NCI-H2081 (cell line): Measurements from ENCODE around the gene SCYGR2.
"Not testable (repeated sequence)": the region's sequence is repeated elsewhere in the genome, so short reads cannot be mapped to it uniquely, and the experiment has no call there.

Source experiments
- DNase-seq, 2 experiments: peaks; one replicate each; lab custom pipeline; 2025; lab: John Stamatoyannopoulos, UW

The SCYGR2 gene, protein sequence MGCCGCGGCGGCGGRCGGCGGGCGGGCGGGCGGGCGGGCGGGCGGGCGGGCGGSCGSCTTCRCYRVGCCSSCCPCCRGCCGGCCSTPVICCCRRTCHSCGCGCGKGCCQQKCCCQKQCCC

DNA sequence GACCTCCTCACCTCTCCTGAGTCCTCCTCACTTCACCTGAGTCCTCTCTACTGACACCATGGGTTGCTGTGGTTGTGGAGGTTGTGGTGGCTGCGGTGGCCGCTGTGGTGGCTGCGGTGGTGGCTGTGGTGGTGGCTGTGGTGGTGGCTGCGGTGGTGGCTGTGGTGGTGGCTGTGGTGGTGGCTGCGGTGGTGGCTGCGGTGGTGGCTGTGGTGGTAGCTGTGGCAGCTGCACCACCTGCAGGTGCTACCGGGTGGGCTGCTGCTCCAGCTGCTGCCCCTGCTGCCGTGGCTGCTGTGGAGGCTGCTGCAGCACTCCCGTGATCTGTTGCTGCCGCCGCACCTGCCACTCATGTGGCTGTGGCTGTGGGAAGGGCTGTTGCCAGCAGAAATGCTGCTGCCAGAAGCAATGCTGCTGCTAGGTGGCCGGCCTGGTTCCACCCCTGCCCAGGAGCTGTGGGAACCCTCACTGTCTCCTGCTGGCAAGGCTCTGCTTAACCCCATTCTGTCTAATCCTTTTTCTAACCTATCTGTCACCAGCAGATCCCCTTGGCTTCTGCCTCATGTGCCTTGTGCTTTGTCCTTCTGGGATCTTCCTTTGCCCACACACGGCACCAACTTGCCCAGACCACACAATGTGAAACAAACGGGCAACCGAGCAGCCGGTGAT, at the start of gene SCYGR2:
Gene SCYGR2, plus strand, starts transcription at position 59 of the 669 bp plus-strand sequence. Its CDS starts 0 bp downstream, at position 59.
- DNase-seq, result not testable (repeated sequence)

DNA sequence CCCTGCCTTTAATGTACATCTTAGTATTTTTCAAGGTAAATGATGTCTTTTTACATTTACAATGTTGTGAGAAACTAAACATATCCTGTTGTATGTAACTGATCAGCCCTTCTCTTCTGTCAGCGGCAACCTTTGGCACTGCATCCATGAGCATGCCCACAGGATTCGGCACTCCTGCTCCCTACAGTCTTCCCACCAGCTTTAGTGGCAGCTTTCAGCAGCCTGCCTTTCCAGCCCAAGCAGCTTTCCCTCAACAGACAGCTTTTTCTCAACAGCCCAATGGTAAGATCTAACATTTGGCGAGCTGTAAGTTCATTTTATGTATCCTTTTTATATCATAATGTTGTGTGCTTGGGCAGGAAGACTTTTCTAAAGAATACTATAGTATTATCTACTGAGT, 46.9 kb upstream of the SCYGR2 start:
- no peak for DNase-seq

DNA sequence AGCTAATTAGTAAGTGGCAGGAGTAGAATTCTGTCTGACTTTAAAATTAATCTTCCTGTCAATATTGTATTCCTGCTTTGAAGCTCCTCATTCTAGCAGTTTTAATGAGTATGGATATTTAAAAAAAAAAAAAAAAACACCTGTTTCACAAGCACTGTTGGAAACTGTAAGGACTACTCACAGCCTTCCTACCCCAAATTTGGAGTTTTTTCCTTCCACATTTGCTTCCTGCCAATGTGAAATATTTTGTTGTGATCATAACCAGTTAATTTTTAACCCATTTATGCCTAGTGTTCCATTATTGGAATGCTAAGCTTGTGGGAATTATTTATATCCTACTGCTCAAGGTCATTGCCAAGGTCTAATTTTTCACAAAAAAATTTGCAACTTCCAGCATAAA, 36.1 kb upstream of the SCYGR2 start:
- DNase-seq, result no peak

DNA sequence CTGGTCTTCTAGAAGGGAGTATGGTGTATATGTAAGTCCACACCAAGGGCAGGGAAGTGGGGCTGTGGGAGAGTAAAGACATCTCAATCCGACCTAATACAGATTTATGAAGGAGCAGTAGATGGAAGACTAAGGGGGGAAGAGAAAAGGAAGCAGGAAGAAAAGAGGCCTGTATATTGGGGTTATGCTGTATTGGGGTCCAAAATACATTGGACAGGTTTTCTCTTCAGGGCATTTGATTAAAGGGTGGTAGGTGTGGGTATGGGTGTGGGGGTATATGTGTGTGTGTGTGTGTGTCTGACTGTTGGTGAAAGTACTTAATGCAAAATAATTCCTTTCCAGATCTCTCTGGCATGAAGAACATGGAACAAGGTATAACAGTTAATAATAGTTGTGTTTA, 33.6 kb upstream of the SCYGR2 start:
- DNase-seq, result no peak

DNA sequence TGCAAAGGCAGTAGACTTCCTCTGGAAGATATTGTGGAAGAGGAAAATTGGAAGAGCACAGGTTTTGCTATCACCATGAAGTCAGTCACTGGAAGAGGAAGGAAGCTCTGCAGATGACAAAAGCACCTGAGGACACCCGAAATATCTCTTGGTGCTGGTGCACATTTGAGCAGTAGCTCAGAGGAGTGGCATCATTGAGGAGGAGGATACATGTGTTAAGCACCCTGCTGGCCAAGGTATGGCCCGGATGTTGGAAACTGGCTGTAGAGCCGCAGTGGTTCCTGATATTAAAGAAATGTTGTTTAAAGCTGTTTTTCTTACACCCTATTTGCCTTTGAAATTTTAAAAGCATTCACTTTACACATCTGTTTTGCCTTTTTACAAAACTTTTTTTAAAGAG, 32.7 kb upstream of the SCYGR2 start:
- no peak for DNase-seq

DNA sequence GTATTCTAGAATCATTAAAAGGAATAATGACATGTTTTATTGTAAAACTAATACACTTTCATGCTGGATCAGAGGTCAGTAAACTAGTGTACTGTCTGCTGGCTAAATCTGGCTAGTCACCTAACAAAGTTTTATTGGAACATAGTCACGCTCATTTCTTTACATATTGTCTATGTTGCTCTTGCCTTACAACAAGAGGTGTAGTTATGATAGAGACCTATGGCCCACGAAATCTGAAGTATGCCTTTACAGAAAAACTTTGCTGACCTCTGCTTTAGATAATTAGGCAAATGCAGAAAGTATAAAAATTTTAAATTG, 29.9 kb upstream of the SCYGR2 start:
- DNase-seq, result no peak

DNA sequence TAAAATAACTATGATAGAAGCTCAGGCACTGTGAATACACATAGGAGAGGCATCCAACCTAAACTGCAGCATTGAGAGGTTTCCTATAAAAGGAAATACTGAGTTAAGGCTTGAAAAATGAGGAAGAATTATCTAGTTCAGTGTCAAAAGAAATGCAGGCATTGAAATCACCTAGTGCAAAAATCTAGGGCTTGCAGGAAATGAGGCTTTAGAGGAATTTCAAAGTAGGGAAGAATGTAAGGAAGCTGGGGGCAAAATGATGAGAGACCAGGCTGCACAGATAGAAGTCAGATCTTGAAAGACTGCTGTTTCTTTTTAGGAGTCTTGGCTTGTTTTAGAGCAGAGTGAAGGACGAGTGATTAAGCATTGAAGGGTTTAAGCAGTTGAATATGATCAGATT, 28.1 kb upstream of the SCYGR2 start:
- no peak for DNase-seq

DNA sequence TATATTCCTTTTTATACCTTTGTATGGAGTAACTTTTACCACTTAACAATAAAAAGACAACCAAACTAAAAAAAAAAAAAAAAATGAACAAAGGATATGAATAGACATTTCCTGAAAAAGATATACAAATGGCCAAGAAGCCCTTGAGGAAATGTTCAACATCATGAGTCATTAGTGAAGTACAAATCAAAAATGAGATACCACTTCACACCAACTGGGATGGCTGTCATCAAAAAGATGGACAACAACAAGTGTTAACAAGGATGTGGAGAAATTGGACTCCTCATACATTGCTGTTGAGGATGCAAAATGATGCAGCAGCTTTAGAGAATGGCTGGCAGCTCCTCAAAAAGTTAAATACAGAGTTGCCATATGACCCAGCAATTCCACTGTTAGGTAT, 22.6 kb upstream of the SCYGR2 start:
- no peak for DNase-seq

DNA sequence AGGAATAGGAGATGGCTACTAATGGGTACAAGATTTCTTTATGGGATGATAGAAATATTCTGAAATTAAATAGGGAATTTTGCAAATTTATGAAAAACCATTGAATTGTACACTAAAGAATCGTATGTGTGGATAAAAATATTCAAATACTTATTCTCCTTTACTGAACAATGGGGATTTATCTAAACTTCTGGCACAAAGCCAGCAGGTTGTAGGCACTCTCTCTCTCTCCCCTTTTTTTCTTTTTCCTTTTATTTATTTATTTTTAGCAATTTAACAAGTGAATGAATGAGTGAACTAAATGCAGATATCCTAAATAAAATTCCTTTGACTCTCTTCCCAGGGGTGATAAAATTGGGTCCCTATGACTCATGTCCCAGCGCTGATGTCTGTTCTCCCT, 21.9 kb upstream of the SCYGR2 start:
- no peak for DNase-seq

DNA sequence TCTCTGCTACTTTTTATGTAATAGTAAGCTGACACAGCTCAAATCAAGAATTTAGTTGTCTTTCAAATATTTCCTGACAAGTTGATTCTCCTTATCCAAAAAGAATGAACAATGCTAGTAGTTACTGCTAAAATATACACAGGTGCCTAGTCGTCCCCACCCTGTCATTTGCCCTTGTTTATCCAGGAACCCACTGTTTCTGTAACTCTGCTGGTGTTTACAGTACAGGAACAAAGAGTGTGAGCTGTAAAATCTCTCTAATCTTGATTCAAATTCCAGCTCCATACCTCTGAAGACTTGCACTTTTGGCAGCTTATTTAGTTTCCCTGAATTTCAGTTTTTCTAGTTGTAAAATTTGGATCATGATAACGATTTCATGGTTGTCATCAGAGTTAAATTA, 21.1 kb upstream of the SCYGR2 start:
- DNase-seq, result peak in 1 of 2 experiments; percentile 21

DNA sequence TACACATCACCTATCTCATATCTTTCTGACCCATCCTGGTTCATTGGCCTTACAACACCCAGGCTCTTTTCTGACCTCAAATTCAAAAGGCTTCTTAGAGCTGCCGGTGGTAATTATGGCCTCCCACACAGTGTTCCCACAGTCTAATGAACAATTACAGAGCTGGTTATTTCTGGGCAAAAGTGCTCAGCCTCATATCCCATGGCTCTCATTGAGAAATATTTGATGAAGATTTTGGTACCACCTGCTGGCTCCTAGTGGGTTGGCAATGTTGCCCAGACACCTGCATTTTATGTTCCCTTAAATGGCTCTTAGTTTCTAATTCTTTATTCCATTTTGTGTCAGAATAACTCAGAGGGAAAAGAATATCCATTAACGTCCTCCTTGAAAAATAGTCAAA, 20.1 kb upstream of the SCYGR2 start:
- DNase-seq, result no peak

DNA sequence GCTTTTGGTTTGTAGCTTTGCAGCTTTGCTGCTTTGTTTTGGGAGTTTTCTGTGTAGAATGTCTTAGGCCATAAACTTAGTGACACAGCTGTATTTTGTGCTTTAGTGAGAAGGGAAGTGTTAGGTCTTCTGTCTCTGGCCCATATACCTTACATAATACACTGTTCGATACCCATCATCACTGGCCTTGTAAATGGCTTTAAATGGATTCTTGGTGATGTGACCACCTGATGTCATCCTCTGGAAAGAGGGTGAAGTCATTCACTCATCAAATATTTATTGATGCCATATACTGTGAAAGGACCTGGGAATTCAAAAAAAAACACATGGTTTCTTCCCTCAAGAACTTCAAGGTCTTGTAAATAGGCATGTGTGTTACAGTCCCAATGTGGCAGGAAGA, 18.9 kb upstream of the SCYGR2 start:
- no peak for DNase-seq

DNA sequence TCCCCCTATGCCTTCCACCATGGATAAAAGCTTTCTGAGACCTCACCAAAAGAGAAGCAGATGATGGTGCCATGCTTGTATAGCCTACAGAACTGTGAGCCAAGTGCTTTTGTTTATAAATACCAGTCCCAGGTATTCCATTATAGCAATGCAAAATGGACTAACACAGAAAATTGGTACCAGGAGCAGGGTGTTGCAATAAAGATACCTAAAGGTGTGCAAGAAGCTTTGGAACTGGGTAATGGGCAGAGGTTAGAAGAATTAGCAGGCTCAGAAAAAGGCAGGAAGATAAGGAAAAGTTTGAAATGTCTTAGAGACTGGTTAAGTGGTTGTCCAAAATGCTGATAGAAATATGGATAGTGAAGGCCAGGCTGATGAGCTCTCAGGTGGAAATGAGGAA, 16.3 kb upstream of the SCYGR2 start:
- no peak for DNase-seq

DNA sequence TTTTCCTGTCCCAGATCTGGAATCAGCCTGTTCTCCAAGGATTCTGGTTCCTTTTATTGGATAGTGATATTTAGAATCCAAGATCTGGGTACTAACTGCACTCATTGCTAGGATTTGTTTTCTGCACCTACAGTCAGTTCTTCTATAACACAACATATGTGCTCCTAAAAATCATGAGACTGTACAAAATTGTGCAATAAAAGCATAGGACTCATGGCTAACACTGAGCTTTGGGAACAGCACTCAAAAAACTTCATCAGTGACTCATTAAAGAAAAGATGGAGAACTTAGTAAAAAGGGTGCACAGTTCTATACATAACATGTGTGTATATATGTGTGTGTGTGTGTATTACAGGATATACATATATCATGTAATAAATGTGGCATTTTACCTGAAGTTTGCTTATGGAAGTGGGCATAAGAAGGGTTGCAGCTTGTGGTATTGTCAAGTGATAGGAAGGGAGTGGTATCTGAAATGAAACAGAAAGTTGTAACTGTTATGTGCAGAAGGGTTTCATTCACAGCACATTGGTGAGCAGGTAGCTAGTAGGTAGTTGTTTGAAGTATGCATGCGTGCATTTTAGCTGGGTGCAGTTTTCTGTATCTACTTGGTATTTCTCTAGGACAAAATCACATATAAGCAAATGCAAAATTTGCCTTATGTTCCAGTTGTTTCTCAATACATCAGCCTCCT, 5.9 kb upstream of the SCYGR2 start:
- no peak for DNase-seq

DNA sequence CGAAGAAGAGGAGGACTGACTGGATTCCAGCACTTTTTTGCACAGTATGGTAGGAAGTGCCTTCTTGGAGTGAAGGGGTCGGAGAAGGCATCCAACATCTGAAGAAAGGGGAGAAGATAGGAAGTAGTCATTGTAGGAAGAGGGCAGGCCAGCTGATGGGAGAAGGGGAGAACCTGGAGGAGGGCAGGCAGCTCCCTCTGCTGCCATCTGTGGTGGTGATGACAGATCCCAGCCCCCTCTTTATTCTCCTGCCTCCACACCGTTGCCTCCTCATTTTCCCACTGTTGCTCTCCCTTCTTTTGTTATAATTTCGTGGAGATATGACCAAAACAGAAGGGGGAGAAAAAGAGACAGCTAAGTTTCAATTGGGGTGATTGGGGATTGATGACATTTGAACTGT, 2.9 kb upstream of the SCYGR2 start:
- no peak for DNase-seq

DNA sequence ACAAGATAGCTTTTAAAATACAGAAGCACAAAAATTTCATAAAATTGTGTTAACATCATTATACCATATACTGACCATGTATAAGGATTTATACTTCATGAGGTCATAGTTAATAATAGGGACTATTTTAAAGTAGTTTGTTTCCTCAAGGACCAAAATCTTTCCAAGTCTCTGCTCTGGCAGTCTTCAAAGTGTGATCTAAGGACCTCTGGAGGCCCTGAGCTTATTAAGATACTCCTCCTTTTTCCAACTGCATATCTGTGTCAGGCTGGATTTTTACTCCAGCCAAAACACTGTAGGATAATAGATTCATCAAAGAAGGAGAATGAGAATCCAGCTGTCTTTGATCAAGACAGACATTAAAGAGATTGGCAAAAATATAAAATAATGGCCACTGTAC, 1.7 kb upstream of the SCYGR2 start:
- DNase-seq, result no peak

DNA sequence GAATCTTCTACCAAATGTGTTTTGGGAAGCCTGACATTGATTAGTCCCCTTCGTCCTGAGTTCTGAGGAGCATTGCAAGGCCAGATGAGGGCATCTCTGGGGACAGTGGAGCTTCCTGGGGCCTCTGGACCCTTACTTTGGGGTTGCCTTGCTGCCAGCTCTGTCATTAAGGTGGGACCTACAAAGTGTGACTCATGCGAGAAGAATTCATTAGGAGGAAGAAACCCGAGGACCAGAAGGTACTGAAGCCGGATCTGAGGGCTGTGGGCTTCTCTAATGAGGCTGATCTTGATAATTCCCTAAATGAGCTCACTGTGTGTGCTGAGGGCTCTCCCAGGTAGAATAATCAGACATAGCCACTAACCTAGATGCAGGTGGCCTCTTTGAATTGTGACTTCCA, 695 bp upstream of the SCYGR2 start:
- DNase-seq, result no peak

DNA sequence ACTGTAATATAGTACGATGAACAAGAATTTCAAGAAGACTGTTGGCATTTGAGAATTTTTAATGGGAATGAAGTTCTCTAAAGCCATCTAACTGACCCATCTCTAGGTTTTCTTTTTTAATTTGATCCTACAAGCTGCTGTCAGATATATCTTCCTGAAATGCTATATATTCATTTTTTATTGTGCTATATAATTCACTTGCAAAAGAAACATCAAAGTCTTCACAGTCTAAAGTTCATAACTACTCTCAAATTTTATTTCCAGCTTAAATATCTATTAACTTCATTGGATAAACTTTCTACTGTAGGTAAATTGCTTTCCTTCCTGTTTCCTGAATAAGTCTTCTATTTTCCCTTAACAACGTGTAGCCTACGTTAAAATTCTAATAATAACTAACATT, 3.7 kb downstream of the SCYGR2 start:
- no peak for DNase-seq

DNA sequence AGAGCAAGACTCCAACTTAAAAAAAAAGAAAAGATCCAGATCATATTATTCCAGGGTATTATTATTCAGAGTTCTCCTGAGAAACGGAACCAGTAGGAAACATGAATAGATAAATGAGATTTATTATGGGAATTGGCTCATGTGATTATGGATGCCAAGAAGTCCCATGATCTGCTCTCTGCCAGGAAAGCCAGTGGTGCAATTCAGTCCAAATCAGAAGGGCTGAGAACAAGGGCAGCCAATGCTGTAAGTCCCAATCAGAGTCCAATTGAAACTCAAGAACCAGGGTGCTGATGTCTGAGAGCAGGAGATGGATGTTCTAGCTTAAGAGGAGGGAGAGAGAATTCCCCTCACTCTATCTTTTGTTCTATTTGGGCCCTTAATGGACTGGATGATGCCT, 7.8 kb downstream of the SCYGR2 start:
- DNase-seq, result no peak

DNA sequence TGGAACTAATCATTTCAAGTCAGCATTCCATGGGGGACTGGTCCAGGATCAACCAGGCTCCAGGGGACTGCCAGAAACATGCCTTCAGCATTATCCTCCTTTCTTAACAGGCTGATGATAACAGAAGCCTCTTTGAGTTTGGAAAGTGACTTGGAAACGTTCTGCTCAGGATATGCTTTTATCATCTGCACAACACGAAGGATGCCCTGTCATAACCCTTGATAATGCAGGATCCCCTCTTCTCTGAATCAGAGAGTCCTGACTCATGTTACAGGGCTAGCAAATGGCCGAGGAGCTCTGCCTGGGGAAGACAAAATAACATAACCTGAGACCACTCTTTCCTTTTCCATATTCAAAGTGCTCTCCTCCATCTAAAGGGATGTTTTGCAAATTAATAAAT, 9.2 kb downstream of the SCYGR2 start:
- no peak for DNase-seq

DNA sequence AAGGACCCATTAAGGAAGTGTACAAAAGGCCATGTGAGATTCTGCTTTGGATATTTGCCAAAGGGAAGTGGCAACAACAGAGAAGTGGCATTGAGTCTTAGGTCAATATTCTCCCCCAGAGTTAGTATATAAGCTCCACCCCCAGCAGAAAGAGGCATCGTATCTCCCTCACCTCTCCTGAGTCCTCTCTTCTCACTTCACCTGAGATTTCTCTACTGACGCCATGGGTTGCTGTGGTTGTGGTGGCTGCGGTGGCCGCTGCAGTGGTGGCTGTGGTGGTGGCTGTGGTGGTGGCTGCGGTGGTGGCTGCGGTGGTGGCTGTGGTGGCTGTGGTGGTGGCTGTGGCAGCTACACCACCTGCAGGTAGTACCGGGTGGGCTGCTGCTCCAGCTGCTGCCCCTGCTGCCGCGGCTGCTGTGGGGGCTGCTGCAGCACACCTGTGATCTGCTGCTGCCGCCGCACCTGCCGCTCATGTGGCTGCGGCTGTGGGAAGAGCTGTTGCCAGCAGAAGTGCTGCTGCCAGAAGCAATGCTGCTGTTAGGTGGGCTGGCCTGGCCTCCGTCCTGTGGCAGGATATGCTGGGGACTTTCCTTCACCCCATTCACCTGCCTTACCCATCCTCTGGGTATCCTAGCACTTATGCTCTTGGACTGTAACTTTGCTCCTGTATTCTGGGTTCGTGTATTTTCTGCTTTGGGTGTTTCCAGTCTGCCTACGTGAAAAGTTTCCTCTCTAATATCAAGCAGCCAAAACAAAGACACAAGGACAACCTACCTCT, 10.1 kb downstream of the SCYGR2 start:
- peak in 1 of 2 experiments; percentile 30 for DNase-seq

DNA sequence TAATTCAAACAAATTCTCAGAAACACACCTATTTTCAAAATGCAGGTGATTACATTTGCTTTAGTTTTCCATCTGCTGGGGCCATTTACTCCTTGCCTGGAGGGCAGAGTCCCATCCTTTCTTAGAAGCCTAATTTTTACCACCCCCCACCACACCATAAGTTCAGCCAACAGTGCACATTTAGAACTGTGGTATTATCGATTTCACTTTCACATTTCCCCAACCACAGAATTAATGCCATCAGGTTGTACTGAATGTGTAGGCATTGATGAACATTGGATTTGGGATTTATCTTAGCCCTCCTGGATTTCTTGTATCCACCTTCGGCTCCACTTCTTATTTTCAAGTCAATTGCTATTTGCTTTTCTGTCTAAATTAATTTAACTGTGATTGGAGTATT, 11.4 kb downstream of the SCYGR2 start:
- peak in 1 of 2 experiments; percentile 30 for DNase-seq
